Mesothelial cell of epicardium (in vitro differentiated cells): ENCODE data around the gene PACRG. TPM values are rescaled to one million over a fixed set of nuclear protein-coding genes. Genes with fewer than 3 reads are reported as not detected.

ENCODE experiments used
- DNase-seq, 2 experiments: peaks; one replicate each; pipeline ENCODE4 v3.0.0; 2021; ENCODE audit warnings: low spot score in 2 of 2; ENCODE audit not compliant: unreplicated experiment in 2 of 2
- H3K27ac Mint-ChIP-seq: 2 replicates; pipeline ENCODE4 v1.8.0; 2021; ENCODE audit warnings: mixed read lengths
- H3K27me3 Mint-ChIP-seq: 2 replicates; pipeline ENCODE4 v1.8.0; 2021; ENCODE audit warnings: low read depth, mixed read lengths
- H3K36me3 Mint-ChIP-seq: 2 replicates; pipeline ENCODE4 v1.8.0; 2021; ENCODE audit warnings: mixed read lengths
- H3K4me1 Mint-ChIP-seq: 2 replicates; pipeline ENCODE4 v1.8.0; 2021; ENCODE audit warnings: mixed read lengths
- H3K4me3 Mint-ChIP-seq: 2 replicates; pipeline ENCODE4 v1.8.0; 2021; ENCODE audit warnings: mild to moderate bottlenecking, moderate library complexity, mixed read lengths
- H3K9me3 Mint-ChIP-seq: 2 replicates; pipeline ENCODE4 v1.8.0; 2021; ENCODE audit warnings: mixed read lengths
- total RNA-seq: library from RNA; stranded (reverse); gene quantifications from 3 replicates; pipeline ENCODE4 v1.2.1, GENCODE V29; 2021
- TF ChIP-seq, protein P1 (sequence below): fragments of 200-600 bp; sonication (generic); IDR thresholded peaks from one replicate; pipeline ENCODE4 v1.5.0; 2021; ENCODE audit warnings: antibody characterized with exemption; ENCODE audit not compliant: unreplicated experiment

PACRG gene
- total RNA-seq, 1 donor from 2014 or later: 1.6 TPM

DNA sequence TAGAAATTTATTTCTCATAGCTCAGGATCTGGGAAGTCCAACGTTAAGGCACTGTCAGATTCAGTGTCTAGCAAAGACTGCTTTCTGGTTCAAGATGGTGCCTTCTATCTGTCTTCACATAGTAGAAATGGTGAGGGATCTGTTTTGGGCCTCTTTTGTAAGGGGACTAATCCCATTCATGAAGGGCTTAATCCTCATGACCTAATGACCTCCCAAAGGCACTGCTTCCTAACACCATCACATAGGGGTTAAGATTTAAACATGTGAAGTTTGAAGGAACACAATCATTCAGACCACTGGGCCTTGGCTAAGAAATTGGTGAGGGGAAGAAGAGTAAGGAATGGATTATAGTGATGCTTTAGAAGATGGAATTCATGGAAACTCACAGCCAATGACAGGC is 237.6 kb downstream of the PACRG start:
- Mint-ChIP-seq H3K9me3 (peaks cover 10% of the 10 kb centered on the region), H3K4me3 (no peak overlapping the region), H3K4me1 (no peaks in the 10 kb centered on the region), H3K27me3 (no peaks in the 10 kb centered on the region), H3K27ac (no peak overlapping the region), H3K36me3 (no peaks in the 10 kb centered on the region)
- TF ChIP-seq, protein P1, sequence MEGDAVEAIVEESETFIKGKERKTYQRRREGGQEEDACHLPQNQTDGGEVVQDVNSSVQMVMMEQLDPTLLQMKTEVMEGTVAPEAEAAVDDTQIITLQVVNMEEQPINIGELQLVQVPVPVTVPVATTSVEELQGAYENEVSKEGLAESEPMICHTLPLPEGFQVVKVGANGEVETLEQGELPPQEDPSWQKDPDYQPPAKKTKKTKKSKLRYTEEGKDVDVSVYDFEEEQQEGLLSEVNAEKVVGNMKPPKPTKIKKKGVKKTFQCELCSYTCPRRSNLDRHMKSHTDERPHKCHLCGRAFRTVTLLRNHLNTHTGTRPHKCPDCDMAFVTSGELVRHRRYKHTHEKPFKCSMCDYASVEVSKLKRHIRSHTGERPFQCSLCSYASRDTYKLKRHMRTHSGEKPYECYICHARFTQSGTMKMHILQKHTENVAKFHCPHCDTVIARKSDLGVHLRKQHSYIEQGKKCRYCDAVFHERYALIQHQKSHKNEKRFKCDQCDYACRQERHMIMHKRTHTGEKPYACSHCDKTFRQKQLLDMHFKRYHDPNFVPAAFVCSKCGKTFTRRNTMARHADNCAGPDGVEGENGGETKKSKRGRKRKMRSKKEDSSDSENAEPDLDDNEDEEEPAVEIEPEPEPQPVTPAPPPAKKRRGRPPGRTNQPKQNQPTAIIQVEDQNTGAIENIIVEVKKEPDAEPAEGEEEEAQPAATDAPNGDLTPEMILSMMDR: no peak
- no peak for DNase-seq

DNA sequence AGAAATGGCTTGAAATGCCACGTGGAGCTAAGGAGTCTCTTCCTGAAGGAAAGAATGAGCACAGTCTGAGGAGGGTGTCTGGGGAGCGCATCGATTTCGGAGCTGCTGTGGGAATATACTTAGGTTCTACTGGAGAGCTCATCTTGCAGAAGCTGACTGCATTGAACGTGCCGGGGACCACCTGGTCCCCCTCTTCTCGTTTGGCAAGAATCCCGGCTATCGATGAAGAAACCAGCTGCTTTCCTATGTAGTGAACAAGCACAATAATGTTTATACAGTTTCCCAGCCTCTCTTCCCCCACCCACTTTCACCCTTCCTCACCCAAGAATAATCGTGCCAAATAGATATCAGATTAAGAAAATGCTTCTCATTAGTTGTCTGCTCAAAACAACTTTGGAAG is 242.5 kb downstream of the PACRG start:
- Mint-ChIP-seq H3K36me3 (no peaks in the 10 kb centered on the region), H3K27ac (no peak overlapping the region), H3K9me3 (peaks cover 10% of the 10 kb centered on the region), H3K4me3 (no peak overlapping the region), H3K4me1 (no peaks in the 10 kb centered on the region), H3K27me3 (no peaks in the 10 kb centered on the region)
- DNase-seq: no peak
- TF ChIP-seq, protein P1: no peak

DNA sequence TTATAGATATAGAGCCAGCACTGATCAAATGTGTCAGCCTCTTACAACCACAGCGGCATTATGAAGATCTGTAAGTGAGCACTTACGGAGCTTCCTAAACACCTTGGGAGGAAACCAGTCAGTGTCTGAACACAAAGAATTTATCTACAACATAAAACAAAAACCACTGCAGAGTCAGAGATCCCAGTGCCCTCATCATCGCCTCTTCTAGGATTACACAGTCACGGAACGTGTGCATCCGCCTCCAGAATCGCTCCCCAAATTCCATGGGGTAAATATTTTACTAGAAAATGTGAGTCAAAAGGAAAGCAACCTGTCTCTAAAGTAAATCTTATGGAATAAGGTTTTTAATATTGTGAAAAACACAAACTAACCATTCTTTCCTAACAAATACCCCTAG is 243.6 kb downstream of the PACRG start:
- H3K4me3 Mint-ChIP-seq: no peak overlapping the region
- H3K9me3 Mint-ChIP-seq: no peaks in the 10 kb centered on the region
- no peak overlapping the region for H3K27ac Mint-ChIP-seq
- H3K4me1 Mint-ChIP-seq: no peaks in the 10 kb centered on the region
- DNase-seq: no peak
- TF ChIP-seq, protein P1: no peak
- H3K36me3 Mint-ChIP-seq: no peaks in the 10 kb centered on the region
- no peaks in the 10 kb centered on the region for H3K27me3 Mint-ChIP-seq

DNA sequence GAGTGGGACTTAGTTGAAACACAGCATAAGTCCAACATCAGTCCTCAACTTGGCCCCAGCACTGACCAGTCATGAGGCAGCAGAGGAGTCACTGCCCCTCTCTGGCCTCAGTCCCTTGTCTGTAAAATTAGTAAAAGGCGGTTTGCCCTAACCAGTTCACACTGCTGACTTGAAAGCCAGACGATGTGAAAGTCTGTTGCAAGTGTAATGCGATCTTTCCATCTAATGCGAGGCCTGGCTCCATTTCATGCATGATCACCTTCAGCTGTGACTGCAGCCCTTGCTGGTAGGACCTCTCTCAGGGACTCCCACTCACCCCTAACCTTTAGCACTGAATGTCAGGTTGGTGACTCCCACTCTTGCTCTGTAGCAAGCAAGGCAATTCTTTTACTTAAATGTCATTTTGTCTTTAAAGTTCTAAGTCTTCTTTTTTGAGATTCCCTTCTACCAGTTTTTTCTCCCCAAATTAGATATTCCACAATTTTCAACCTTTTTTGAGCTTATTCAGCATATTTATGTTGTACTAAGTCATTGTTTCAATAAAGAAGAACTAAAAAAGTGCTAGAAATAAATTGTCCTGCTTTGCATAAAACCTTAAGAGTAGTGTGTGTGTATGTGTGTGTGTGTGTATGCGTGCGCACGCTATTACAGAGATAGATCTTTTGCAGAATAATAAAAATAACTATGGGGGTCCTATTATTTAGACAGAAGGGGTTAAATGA is 245.5 kb downstream of the PACRG start:
- Mint-ChIP-seq H3K4me3 (no peak overlapping the region), H3K27me3 (no peaks in the 10 kb centered on the region), H3K9me3 (no peaks in the 10 kb centered on the region), H3K4me1 (no peaks in the 10 kb centered on the region), H3K27ac (no peak overlapping the region), H3K36me3 (no peaks in the 10 kb centered on the region)
- TF ChIP-seq, protein P1: no peak
- no peak for DNase-seq

DNA sequence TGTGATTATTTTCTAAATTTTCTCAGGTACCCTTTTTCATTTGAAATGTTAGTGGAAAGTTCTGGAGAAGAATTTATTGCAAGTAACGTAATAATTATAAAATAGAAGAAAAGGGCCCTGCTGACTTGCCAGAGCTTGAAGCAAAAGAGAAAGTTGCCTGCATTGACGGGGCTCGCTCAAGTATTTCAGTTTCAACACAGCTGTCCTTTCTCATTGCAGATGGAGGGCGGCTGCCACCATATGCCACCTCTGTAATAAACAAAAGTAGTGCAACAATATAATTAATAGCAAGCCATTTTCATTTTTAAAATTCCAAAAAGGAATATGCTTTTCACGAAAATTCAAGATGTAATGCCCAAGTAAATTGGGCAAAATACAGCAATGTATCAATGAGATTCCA is 246.2 kb downstream of the PACRG start:
- Mint-ChIP-seq H3K27me3 (no peaks in the 10 kb centered on the region), H3K36me3 (no peaks in the 10 kb centered on the region), H3K4me1 (no peaks in the 10 kb centered on the region), H3K9me3 (no peaks in the 10 kb centered on the region), H3K4me3 (no peak overlapping the region), H3K27ac (no peak overlapping the region)
- TF ChIP-seq, protein P1: no peak
- DNase-seq: no peak
